Panc1 (cell line): ENCODE results near the gene CHMP4A. TPM values are rescaled to one million over a fixed set of nuclear protein-coding genes. Genes with fewer than 3 reads are reported as not detected.

Experiments used
- ATAC-seq: fragments of 200-7000 bp; cut with Tn5 transposase; 2 replicates; pipeline ENCODE4 v1.9.1; 2020; ENCODE audit warnings: mild to moderate bottlenecking, moderate library complexity
- BruUV-seq: library from RNA; stranded (reverse); fragments of 400-500 nt; replicated peaks from 2 replicates; lab custom pipeline; 2021; lab: Mats Ljungman, UMichigan
- CTCF ChIA-PET: fragments of 300-600 bp; sonication (Branson Sonifier 250); formaldehyde crosslinking; loops from one replicate; lab custom pipeline; 2022; ENCODE audit warnings: antibody characterized with exemption; lab: Charles Lee
- POLR2A ChIA-PET: fragments of 300-600 bp; sonication (Branson Sonifier 250); formaldehyde crosslinking; loops from one replicate; lab custom pipeline; 2022; ENCODE audit warnings: antibody characterized with exemption; lab: Charles Lee
- DNase-seq: peaks from one replicate; pipeline ENCODE4 v3.0.0-alpha.2; 2010; ENCODE audit warnings: low read depth, low spot score
- H3K27ac ChIP-seq: 2 replicates; pipeline ENCODE4 v1.5.1; 2011; ENCODE audit warnings: mild to moderate bottlenecking, low read length, inconsistent platforms
- H3K27me3 ChIP-seq: fragments of 200-500 bp; sonication (Bioruptor generic); 2 replicates; pipeline ENCODE4 v1.6.0; 2014; ENCODE audit warnings: low read length, inconsistent platforms; ENCODE audit not compliant: control insufficient read depth, insufficient read depth
- H3K36me3 ChIP-seq: fragments of 200-500 bp; sonication (Bioruptor generic); 2 replicates; pipeline ENCODE4 v1.5.1; 2014; ENCODE audit warnings: inconsistent platforms, mild to moderate bottlenecking, low read length, moderate library complexity; ENCODE audit not compliant: control insufficient read depth, insufficient read depth
- H3K4me1 ChIP-seq: 2 replicates; pipeline ENCODE4 v1.5.1; 2011; ENCODE audit warnings: inconsistent platforms, mild to moderate bottlenecking, low read length, moderate library complexity; ENCODE audit not compliant: control insufficient read depth, insufficient read depth
- H3K4me3 ChIP-seq, 2 experiments: 2 replicates each; pipeline ENCODE4 v1.5.1; 2011 to 2012; ENCODE audit warnings: low read depth in 2 of 2, low read length in 2 of 2, mild to moderate bottlenecking in 2 of 2, inconsistent platforms in 1 of 2, moderate library complexity in 1 of 2
- H3K9me3 ChIP-seq: fragments of 200-500 bp; sonication (Bioruptor generic); 2 replicates; pipeline ENCODE4 v1.5.1; 2014; ENCODE audit warnings: low read depth, mild to moderate bottlenecking, inconsistent platforms, low read length, moderate library complexity; ENCODE audit not compliant: control insufficient read depth, insufficient read depth
- POLR2AphosphoS5 ChIP-seq: IDR thresholded peaks from 2 replicates; pipeline ENCODE4 v1.6.1; 2012; ENCODE audit warnings: mild to moderate bottlenecking, low read depth, low read length, moderate library complexity
- SIN3A ChIP-seq: IDR thresholded peaks from 2 replicates; pipeline ENCODE4 v1.6.1; 2012; ENCODE audit warnings: low read depth, mild to moderate bottlenecking, low read length, moderate library complexity, borderline replicate concordance; ENCODE audit not compliant: insufficient read depth
- TCF7L2 ChIP-seq: IDR thresholded peaks from 2 replicates; pipeline ENCODE4 v1.6.1; 2011; ENCODE audit warnings: mild to moderate bottlenecking, low read depth, low read length, inconsistent platforms
- in situ Hi-C: cut with HindIII; loops from 2 replicates; pipeline ENCODE4 v1.10.0; 2016; ENCODE audit warnings: low sequenced_read_pairs, low pct_unique_long_range_greater_than_20kb
- intact Hi-C: fragments of 100-400 bp; cut with micrococcal nuclease; formaldehyde crosslinking; loops from one replicate; pipeline ENCODE4 v1.10.0; 2022; ENCODE audit not compliant: unreplicated experiment
- total RNA-seq: library from RNA; stranded (reverse); gene quantifications from one replicate; pipeline ENCODE4 v1.2.1, GENCODE V29; 2021; ENCODE audit not compliant: unreplicated experiment
- TF ChIP-seq, protein P1 (sequence below), 2 experiments: IDR thresholded peaks; 2 replicates each; pipeline ENCODE4 v1.6.1; 2011 to 2012; ENCODE audit warnings: low read depth in 2 of 2, control low read depth in 1 of 2, low read length in 1 of 2, mild to moderate bottlenecking in 1 of 2, moderate library complexity in 1 of 2; ENCODE audit not compliant: insufficient read depth in 1 of 2
- TF ChIP-seq, protein P2 (sequence below): fragments of 450-650 bp; IDR thresholded peaks from 2 replicates; pipeline ENCODE4 v1.5.1; 2017; ENCODE audit warnings: mild to moderate bottlenecking

Gene CHMP4A
- total RNA-seq, 1 experiment from 2014 or later = 42.4 TPM

DNA sequence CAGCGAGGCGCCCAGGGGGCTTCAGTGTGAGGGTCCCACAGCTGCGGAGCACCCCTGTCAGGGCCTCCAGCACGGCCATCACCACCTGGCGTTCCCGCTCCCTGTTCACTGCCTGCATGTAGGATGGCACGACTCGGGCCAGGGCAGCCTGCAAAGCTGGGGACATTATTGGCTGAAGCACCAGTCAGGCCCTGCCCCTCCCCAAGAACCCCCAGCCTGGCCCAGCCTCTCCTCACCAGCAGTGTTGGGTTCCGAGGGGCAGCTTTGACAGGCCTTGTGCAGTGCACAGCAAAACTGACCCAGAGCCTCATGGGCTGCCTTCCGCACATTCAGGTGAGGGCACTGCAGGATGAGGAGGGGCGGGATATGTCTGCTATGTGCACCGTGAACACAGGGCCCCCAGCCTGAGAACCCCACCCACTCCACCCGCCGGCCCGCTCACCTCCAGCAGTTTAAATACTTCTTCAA is 30.2 kb downstream of the CHMP4A start:
- ChIA-PET CTCF (no interaction called here), POLR2A (interaction anchor here (0.5 to 0.6 kb wide), 2 partner anchors 12 to 42 kb away, joined by 9 to 11 read pairs; no protein-coding TSS in a partner anchor)
- BruUV-seq = no TSS peak
- Histone ChIP-seq H3K27me3 (no peaks in the 10 kb centered on the region), H3K9me3 (no peaks in the 10 kb centered on the region), H3K4me3 (no peak overlapping the region), H3K4me1 (peaks cover 4% of the 10 kb centered on the region; the same call in 1 of the 2 replicates), H3K27ac (no peak overlapping the region), H3K36me3 (0 out of 2 replicates have a peak, but pooled peaks cover 2% of the 10 kb centered on the region)
- no peak for ATAC-seq
- intact Hi-C loops (no loop called here), in situ Hi-C loops (no loop called here)
- TF ChIP-seq POLR2AphosphoS5 (no peak), TCF7L2 (no peak), SIN3A (no peak)
- TF ChIP-seq, protein P1, sequence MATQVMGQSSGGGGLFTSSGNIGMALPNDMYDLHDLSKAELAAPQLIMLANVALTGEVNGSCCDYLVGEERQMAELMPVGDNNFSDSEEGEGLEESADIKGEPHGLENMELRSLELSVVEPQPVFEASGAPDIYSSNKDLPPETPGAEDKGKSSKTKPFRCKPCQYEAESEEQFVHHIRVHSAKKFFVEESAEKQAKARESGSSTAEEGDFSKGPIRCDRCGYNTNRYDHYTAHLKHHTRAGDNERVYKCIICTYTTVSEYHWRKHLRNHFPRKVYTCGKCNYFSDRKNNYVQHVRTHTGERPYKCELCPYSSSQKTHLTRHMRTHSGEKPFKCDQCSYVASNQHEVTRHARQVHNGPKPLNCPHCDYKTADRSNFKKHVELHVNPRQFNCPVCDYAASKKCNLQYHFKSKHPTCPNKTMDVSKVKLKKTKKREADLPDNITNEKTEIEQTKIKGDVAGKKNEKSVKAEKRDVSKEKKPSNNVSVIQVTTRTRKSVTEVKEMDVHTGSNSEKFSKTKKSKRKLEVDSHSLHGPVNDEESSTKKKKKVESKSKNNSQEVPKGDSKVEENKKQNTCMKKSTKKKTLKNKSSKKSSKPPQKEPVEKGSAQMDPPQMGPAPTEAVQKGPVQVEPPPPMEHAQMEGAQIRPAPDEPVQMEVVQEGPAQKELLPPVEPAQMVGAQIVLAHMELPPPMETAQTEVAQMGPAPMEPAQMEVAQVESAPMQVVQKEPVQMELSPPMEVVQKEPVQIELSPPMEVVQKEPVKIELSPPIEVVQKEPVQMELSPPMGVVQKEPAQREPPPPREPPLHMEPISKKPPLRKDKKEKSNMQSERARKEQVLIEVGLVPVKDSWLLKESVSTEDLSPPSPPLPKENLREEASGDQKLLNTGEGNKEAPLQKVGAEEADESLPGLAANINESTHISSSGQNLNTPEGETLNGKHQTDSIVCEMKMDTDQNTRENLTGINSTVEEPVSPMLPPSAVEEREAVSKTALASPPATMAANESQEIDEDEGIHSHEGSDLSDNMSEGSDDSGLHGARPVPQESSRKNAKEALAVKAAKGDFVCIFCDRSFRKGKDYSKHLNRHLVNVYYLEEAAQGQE (IDR thresholded peaks at IDR 0.05; ENCODE audit: insufficient read depth in 1 of 2, low read depth in 2 of 2, low read length in 1 of 2) = no peak
- TF ChIP-seq, protein P2, sequence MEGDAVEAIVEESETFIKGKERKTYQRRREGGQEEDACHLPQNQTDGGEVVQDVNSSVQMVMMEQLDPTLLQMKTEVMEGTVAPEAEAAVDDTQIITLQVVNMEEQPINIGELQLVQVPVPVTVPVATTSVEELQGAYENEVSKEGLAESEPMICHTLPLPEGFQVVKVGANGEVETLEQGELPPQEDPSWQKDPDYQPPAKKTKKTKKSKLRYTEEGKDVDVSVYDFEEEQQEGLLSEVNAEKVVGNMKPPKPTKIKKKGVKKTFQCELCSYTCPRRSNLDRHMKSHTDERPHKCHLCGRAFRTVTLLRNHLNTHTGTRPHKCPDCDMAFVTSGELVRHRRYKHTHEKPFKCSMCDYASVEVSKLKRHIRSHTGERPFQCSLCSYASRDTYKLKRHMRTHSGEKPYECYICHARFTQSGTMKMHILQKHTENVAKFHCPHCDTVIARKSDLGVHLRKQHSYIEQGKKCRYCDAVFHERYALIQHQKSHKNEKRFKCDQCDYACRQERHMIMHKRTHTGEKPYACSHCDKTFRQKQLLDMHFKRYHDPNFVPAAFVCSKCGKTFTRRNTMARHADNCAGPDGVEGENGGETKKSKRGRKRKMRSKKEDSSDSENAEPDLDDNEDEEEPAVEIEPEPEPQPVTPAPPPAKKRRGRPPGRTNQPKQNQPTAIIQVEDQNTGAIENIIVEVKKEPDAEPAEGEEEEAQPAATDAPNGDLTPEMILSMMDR = no peak
- DNase-seq = no peak

DNA sequence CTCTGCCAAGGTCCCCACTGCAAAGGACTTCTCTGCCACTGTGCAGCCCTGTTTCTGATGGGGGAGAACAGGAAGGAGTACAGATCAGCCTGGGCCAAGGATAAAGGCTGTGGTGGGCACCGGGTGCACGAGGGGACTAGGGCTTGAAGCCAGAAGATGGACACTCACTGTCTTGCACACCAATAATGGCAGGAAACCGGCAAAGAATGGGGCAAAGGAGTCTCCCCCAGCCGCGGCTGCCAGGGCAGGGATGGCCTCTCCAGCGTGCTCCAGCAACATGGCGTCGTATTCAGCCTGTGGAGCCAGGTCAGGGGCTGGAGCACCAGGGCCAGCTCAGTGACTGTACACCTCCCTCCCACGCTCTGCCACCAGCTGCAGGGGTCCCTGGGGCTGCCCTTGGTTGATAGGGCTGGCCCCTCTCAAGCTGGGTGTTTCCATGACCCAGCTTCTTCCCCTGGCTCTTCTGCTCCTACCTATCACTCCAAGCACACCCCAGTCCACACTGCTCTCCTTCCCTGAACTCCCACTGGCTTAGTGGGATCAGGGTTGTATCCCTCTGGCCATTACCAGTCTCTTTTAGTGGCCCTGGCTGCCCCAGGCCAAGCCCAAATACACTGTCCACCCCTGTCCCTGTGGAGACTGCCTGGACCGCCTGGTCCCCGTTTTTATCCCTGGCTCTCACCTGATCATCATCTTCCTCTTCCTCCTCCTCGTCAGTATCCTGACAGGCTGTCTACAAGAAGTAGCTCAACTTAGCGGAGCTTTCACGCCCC is 31.0 kb downstream of the CHMP4A start:
- Histone ChIP-seq H3K4me3 (no peak overlapping the region), H3K27me3 (no peaks in the 10 kb centered on the region), H3K27ac (no peak overlapping the region), H3K36me3 (0 out of 2 replicates have a peak, but pooled peaks cover 2% of the 10 kb centered on the region), H3K4me1 (no peaks in the 10 kb centered on the region; the same call in 1 of the 2 replicates), H3K9me3 (no peaks in the 10 kb centered on the region)
- POLR2A ChIA-PET = interaction anchor here (0.6 kb wide), 1 partner anchor 42 kb away, joined by 11 read pairs; no protein-coding TSS in a partner anchor
- DNase-seq (no peak), ATAC-seq (no peak)
- in situ Hi-C loops (no loop called here), intact Hi-C loops (no loop called here)
- 0 out of 2 replicates have a peak, but pooled peaks have one; percentile 18 for TF ChIP-seq POLR2AphosphoS5
- no peak for TF ChIP-seq TCF7L2
- CTCF ChIA-PET = no interaction called here
- no TSS peak for BruUV-seq
